HG03469 (cell line): ENCODE data around the gene C4B.
A peak's percentile ranks its signal among the peaks of the same experiment; 100 is the strongest.
"Not testable (repeated sequence)": the region's sequence is repeated elsewhere in the genome, so short reads cannot be mapped to it uniquely, and the experiment has no call there.

ENCODE experiments used
- ATAC-seq: cut with Tn5 transposase; IDR thresholded peaks from one replicate; pipeline ENCODE4 v1.9.1; 2021; ENCODE audit warnings: mild to moderate bottlenecking, moderate library complexity, moderate number of reproducible peaks; ENCODE audit not compliant: unreplicated experiment

The C4B gene

GRCh38 chr6:32014547-32014946 is at the start of gene C4B:
C4B (plus strand) TSS chr6:32014795; CDS start chr6:32014846, 51 bp downstream.
- ATAC-seq: not testable (repeated sequence)

DNA sequence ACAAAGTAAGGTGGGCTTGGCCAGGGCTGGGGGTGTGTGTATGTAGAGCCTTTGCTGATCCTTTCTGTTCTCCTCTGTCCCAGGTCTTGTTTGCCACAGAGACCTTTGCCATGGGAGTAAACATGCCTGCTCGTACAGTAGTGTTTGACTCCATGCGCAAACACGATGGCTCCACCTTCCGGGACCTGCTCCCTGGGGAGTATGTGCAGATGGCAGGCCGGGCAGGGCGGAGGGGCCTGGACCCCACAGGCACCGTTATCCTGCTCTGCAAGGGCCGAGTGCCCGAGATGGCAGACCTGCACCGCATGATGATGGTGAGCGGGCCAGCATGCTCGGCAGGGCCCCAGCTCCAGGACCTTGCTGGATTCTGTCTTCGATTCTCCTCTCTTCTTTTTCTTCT is 48.9 kb upstream of the C4B start:
- ATAC-seq: no peak

- ATAC-seq: no peak
Measured at GRCh38 chr6:31966506-31966905, 48.1 kb upstream of the C4B start.

- no peak for ATAC-seq
Measured at GRCh38 chr6:31966997-31967925, 47.3 kb upstream of the C4B start.

DNA sequence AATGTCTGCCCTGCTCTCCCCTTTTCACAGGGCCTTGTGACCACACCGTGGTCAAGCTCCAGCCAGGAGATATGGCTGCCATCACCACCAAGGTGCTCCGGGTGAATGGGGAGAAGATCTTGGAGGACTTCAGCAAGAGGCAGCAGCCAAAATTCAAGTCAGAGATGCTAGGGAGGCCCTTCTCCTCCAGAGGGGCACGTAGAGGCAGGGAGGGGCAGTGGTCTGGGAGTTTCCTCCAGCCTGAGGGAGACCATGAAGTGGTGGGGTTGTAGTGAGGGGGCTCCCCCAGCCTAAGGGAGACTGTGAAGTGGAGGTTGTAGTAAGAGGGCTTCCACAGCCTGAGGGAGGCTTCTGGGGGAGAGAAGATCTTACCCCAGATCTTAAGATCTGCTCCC is 46.7 kb upstream of the C4B start:
- no peak for ATAC-seq

- no peak for ATAC-seq
Measured at GRCh38 chr6:31968326-31968725, 46.3 kb upstream of the C4B start.

GRCh38 chr6:31968791-31969711 is 45.5 kb upstream of the C4B start:
- ATAC-seq: no peak

- ATAC-seq: no peak
Measured at GRCh38 chr6:31969712-31970603, 44.6 kb upstream of the C4B start.

GRCh38 chr6:31970604-31971271 is 43.9 kb upstream of the C4B start:
- no peak for ATAC-seq

GRCh38 chr6:31971279-31971992 is 43.2 kb upstream of the C4B start:
- ATAC-seq: no peak

- peak; percentile 69 for ATAC-seq
Measured at GRCh38 chr6:31971993-31972708, 42.4 kb upstream of the C4B start, which contains the start of gene DXO. DXO (minus strand) TSS chr6:31972138; CDS start chr6:31971675, 463 bp downstream.

DNA sequence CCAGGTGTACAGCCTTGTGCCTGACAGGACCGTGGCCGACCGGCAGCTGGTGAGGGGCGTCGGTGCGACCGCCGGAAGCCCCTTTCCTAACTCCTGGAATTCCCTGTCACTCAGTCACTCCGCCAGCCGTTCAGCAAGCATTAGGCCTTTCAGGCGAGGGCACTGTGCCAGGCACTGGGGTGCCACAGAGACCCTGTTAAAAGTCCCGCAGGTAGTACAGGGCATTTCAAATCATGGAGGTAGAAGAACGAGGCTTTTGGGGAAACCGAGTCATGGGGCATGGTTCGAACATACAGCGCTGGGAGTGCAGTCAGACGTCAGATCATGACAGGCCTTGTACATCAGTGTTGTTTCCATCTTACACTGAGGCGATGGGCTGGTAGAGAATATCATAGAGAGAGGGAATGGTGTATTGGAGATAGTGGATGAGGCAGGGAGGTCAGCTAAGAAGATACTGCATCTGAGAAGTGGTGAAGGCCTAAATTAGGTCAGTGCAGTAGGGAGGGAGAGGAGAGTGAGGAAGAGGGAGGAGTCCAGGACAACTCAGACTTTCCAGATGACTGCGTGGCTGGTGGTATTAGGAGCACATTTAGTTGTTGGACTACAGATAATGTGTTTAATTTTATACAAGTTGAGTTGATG is 41.8 kb upstream of the C4B start:
- no peak for ATAC-seq

- ATAC-seq: not testable (repeated sequence)
Measured at GRCh38 chr6:31976065-31976464, 38.5 kb upstream of the C4B start.

- ATAC-seq: no peak
Measured at GRCh38 chr6:31977816-31978431, 36.7 kb upstream of the C4B start.

DNA sequence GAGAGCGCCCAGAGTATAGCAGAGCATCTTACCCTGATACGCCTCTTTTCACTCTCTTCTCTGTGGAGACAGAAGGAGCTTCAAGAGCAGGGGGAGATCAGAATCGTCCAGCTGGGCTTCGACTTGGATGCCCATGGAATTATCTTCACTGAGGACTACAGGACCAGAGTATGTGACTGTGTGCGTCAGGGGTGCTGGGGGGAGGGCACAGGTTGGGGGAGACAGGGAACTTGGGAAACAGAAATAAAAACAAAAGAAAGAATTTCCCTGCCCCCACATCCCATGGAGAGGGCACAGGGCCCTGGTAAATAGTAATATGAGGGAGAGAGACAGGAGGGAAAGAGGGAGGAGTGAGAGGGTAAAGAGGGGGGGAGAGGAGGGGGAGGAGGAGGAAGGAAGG is 35.8 kb upstream of the C4B start:
- ATAC-seq: no peak

DNA sequence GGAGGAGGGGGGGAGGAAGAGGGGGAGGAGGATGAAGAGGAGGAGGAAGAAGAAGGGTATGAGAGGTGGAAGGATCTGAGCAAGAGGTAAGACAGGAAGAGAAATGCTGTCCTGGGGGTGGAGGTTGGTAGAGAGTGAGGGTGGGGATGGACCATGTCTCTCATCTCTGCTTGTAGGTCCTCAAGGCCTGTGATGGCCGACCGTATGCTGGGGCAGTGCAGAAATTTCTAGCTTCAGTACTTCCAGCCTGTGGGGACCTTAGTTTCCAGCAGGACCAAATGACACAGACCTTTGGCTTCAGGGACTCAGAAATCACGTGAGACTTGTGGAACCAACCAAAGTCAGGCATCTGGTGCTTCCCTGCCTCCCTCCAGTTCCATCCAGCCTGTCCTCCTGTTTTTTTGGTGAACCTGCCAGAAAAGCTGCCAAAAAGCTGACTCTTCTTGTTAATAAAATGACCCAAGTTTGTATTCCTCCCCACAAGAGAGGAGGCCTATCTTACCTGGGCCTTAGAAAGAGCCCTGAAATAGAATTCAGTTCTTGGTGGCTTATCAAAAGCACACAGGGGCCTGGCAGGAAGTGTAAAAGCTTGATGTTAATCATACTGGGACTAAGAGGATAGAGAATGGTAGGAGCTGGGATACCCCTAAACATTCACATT is 35.2 kb upstream of the C4B start:
- ATAC-seq: no peak

DNA sequence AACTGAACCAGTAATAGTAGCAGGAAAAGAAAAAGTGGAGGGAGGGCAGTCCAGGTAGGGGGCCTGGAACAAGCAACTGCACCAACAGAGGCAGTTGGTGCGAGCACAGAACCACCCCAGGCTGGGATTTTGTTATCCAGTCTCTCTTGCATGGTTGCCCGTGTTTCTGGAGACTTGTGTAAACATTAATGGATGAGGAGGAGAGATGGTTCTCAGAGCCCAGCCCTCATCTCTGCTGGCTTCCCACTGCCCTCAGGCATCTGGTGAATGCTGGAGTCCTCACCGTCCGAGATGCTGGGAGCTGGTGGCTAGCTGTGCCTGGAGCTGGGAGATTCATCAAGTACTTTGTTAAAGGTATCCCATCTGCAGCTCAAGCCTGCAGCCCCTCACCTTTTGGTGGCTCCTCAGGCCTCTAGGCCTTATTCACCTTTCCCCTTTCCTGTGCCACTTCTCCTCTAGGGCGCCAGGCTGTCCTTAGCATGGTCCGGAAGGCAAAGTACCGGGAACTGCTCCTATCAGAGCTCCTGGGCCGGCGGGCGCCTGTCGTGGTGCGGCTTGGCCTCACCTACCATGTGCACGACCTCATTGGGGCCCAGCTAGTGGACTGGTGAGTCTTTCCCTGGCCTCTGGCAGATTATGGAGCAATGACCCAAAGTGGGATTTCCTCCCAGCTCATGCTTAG is 34.3 kb upstream of the C4B start:
- not testable (repeated sequence) for ATAC-seq
